Panc1 (cell line): ENCODE results near the gene AKAP7. TPM values are rescaled to one million over a fixed set of nuclear protein-coding genes. Genes with fewer than 3 reads are reported as not detected.

Experiments used
- ATAC-seq: fragments of 200-7000 bp; cut with Tn5 transposase; 2 replicates; pipeline ENCODE4 v1.9.1; 2020; ENCODE audit warnings: mild to moderate bottlenecking, moderate library complexity
- BruUV-seq: library from RNA; stranded (reverse); fragments of 400-500 nt; replicated peaks from 2 replicates; lab custom pipeline; 2021; lab: Mats Ljungman, UMichigan
- CTCF ChIA-PET: fragments of 300-600 bp; sonication (Branson Sonifier 250); formaldehyde crosslinking; loops from one replicate; lab custom pipeline; 2022; ENCODE audit warnings: antibody characterized with exemption; lab: Charles Lee
- POLR2A ChIA-PET: fragments of 300-600 bp; sonication (Branson Sonifier 250); formaldehyde crosslinking; loops from one replicate; lab custom pipeline; 2022; ENCODE audit warnings: antibody characterized with exemption; lab: Charles Lee
- DNase-seq: peaks from one replicate; pipeline ENCODE4 v3.0.0-alpha.2; 2010; ENCODE audit warnings: low read depth, low spot score
- H3K27ac ChIP-seq: 2 replicates; pipeline ENCODE4 v1.5.1; 2011; ENCODE audit warnings: mild to moderate bottlenecking, low read length, inconsistent platforms
- H3K27me3 ChIP-seq: fragments of 200-500 bp; sonication (Bioruptor generic); 2 replicates; pipeline ENCODE4 v1.6.0; 2014; ENCODE audit warnings: low read length, inconsistent platforms; ENCODE audit not compliant: control insufficient read depth, insufficient read depth
- H3K36me3 ChIP-seq: fragments of 200-500 bp; sonication (Bioruptor generic); 2 replicates; pipeline ENCODE4 v1.5.1; 2014; ENCODE audit warnings: inconsistent platforms, mild to moderate bottlenecking, low read length, moderate library complexity; ENCODE audit not compliant: control insufficient read depth, insufficient read depth
- H3K4me1 ChIP-seq: 2 replicates; pipeline ENCODE4 v1.5.1; 2011; ENCODE audit warnings: inconsistent platforms, mild to moderate bottlenecking, low read length, moderate library complexity; ENCODE audit not compliant: control insufficient read depth, insufficient read depth
- H3K4me3 ChIP-seq, 2 experiments: 2 replicates each; pipeline ENCODE4 v1.5.1; 2011 to 2012; ENCODE audit warnings: low read depth in 2 of 2, low read length in 2 of 2, mild to moderate bottlenecking in 2 of 2, inconsistent platforms in 1 of 2, moderate library complexity in 1 of 2
- H3K9me3 ChIP-seq: fragments of 200-500 bp; sonication (Bioruptor generic); 2 replicates; pipeline ENCODE4 v1.5.1; 2014; ENCODE audit warnings: low read depth, mild to moderate bottlenecking, inconsistent platforms, low read length, moderate library complexity; ENCODE audit not compliant: control insufficient read depth, insufficient read depth
- POLR2AphosphoS5 ChIP-seq: IDR thresholded peaks from 2 replicates; pipeline ENCODE4 v1.6.1; 2012; ENCODE audit warnings: mild to moderate bottlenecking, low read depth, low read length, moderate library complexity
- SIN3A ChIP-seq: IDR thresholded peaks from 2 replicates; pipeline ENCODE4 v1.6.1; 2012; ENCODE audit warnings: low read depth, mild to moderate bottlenecking, low read length, moderate library complexity, borderline replicate concordance; ENCODE audit not compliant: insufficient read depth
- TCF7L2 ChIP-seq: IDR thresholded peaks from 2 replicates; pipeline ENCODE4 v1.6.1; 2011; ENCODE audit warnings: mild to moderate bottlenecking, low read depth, low read length, inconsistent platforms
- in situ Hi-C: cut with HindIII; loops from 2 replicates; pipeline ENCODE4 v1.10.0; 2016; ENCODE audit warnings: low sequenced_read_pairs, low pct_unique_long_range_greater_than_20kb
- intact Hi-C: fragments of 100-400 bp; cut with micrococcal nuclease; formaldehyde crosslinking; loops from one replicate; pipeline ENCODE4 v1.10.0; 2022; ENCODE audit not compliant: unreplicated experiment
- total RNA-seq: library from RNA; stranded (reverse); gene quantifications from one replicate; pipeline ENCODE4 v1.2.1, GENCODE V29; 2021; ENCODE audit not compliant: unreplicated experiment
- TF ChIP-seq, protein P1 (sequence below): fragments of 450-650 bp; IDR thresholded peaks from 2 replicates; pipeline ENCODE4 v1.5.1; 2017; ENCODE audit warnings: mild to moderate bottlenecking
- TF ChIP-seq, protein P2 (sequence below), 2 experiments: IDR thresholded peaks; 2 replicates each; pipeline ENCODE4 v1.6.1; 2011 to 2012; ENCODE audit warnings: low read depth in 2 of 2, control low read depth in 1 of 2, low read length in 1 of 2, mild to moderate bottlenecking in 1 of 2, moderate library complexity in 1 of 2; ENCODE audit not compliant: insufficient read depth in 1 of 2

Gene AKAP7
- total RNA-seq, 1 experiment from 2014 or later: 3.2 TPM

DNA sequence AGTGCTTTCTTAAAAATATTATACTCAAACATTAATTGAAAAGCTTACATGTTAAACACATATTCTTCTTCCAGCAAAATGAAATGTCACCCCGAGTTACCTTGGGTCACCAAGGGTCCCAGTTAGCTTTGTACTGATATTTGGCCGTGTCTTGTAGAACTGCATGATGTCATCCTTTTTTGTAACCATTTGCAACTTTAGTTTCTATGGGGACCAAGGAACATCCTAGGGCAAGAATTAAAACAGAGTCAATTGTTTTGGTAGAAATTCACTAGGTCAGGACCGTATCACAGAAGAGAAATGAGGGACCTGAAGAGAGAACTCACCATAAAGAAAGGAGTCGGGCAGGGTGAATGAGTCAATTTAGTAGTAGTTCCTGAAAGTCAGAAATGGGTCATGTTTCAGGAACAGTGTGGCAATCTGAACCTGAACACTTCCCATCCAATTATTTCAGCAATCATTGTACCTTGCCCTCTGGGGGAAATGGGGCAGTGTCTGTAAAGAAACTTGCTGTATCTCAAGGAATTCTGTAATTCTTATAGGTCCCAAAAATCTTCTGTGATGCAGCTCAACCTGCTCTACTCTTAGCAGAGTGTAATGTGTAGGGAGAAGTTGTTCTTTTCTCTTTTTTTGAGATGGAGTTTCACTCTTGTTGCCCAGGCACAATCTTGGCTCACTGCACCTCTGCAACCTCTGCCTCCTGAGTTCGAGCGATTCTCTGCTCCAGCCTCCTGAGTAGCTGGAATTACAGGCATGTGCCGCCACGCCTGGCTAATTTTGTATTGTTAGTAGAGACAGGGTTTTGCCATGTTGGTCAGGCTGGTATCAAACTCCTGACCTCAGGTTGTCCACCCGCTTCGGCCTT is 5.3 kb upstream of the AKAP7 start:
- ChIA-PET POLR2A (no interaction called here), CTCF (no interaction called here)
- Histone ChIP-seq H3K27ac (no peak overlapping the region), H3K4me3 (no peak overlapping the region), H3K27me3 (no peaks in the 10 kb centered on the region), H3K4me1 (peaks cover 7% of the 10 kb centered on the region), H3K9me3 (no peaks in the 10 kb centered on the region), H3K36me3 (no peaks in the 10 kb centered on the region)
- ATAC-seq: no peak
- BruUV-seq: no TSS peak
- in situ Hi-C loops: no loop called here
- no peak for DNase-seq
- TF ChIP-seq POLR2AphosphoS5: no peak
- intact Hi-C loops: no loop called here

DNA sequence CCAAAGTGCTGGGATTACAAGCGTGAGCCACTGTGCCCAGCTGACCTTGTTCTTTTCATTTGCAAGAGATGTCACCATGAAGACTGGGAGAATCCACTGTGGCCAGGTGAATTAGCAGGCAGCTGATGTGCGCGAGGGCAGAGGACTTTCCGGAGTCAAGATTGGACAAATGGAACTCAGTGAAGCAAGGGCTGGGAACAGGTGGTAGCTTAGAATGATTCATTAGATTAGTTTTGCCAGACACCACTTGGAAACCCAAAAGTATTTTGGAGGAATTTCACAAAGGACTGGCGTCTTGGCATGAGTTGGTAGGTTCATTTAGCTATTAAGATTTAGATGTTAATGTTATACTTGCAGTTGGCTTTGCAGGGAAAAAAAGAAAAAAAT is 4.7 kb upstream of the AKAP7 start:
- Histone ChIP-seq H3K27ac (no peak overlapping the region), H3K4me3 (no peak overlapping the region), H3K9me3 (no peaks in the 10 kb centered on the region), H3K36me3 (no peaks in the 10 kb centered on the region), H3K4me1 (peaks cover 7% of the 10 kb centered on the region), H3K27me3 (no peaks in the 10 kb centered on the region)
- in situ Hi-C loops (no loop called here), intact Hi-C loops (no loop called here)
- ChIA-PET CTCF (no interaction called here), POLR2A (no interaction called here)
- TF ChIP-seq SIN3A (no peak), POLR2AphosphoS5 (no peak), TCF7L2 (no peak)
- TF ChIP-seq, protein P1, sequence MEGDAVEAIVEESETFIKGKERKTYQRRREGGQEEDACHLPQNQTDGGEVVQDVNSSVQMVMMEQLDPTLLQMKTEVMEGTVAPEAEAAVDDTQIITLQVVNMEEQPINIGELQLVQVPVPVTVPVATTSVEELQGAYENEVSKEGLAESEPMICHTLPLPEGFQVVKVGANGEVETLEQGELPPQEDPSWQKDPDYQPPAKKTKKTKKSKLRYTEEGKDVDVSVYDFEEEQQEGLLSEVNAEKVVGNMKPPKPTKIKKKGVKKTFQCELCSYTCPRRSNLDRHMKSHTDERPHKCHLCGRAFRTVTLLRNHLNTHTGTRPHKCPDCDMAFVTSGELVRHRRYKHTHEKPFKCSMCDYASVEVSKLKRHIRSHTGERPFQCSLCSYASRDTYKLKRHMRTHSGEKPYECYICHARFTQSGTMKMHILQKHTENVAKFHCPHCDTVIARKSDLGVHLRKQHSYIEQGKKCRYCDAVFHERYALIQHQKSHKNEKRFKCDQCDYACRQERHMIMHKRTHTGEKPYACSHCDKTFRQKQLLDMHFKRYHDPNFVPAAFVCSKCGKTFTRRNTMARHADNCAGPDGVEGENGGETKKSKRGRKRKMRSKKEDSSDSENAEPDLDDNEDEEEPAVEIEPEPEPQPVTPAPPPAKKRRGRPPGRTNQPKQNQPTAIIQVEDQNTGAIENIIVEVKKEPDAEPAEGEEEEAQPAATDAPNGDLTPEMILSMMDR: no peak
- TF ChIP-seq, protein P2, sequence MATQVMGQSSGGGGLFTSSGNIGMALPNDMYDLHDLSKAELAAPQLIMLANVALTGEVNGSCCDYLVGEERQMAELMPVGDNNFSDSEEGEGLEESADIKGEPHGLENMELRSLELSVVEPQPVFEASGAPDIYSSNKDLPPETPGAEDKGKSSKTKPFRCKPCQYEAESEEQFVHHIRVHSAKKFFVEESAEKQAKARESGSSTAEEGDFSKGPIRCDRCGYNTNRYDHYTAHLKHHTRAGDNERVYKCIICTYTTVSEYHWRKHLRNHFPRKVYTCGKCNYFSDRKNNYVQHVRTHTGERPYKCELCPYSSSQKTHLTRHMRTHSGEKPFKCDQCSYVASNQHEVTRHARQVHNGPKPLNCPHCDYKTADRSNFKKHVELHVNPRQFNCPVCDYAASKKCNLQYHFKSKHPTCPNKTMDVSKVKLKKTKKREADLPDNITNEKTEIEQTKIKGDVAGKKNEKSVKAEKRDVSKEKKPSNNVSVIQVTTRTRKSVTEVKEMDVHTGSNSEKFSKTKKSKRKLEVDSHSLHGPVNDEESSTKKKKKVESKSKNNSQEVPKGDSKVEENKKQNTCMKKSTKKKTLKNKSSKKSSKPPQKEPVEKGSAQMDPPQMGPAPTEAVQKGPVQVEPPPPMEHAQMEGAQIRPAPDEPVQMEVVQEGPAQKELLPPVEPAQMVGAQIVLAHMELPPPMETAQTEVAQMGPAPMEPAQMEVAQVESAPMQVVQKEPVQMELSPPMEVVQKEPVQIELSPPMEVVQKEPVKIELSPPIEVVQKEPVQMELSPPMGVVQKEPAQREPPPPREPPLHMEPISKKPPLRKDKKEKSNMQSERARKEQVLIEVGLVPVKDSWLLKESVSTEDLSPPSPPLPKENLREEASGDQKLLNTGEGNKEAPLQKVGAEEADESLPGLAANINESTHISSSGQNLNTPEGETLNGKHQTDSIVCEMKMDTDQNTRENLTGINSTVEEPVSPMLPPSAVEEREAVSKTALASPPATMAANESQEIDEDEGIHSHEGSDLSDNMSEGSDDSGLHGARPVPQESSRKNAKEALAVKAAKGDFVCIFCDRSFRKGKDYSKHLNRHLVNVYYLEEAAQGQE (IDR thresholded peaks at IDR 0.05; ENCODE audit: insufficient read depth in 1 of 2, low read depth in 2 of 2, low read length in 1 of 2): no peak
- no peak for DNase-seq
- BruUV-seq: no TSS peak
- ATAC-seq: no peak

DNA sequence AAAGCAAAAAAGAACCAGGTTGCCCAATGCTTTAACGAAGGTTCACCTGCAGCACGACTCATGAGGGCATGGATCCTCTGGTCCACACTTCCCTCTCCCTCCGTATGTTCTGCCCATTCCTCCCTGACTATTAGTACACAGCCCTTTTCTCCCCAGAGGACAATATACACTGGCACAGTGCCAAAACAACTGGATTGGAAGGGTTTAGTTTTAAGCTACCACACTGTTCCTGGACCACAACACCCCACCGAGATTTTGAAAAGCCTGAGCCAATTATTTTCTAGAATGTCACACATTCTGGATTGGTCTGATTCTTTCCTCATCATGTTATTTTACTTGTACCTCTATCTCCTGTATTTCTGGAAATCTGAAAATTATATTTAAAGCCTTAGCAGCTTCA is 2.9 kb upstream of the AKAP7 start:
- POLR2A ChIA-PET: no interaction called here
- CTCF ChIA-PET: no interaction called here
- TF ChIP-seq TCF7L2 (no peak), POLR2AphosphoS5 (no peak), SIN3A (no peak)
- TF ChIP-seq, protein P1: no peak
- TF ChIP-seq, protein P2 (IDR thresholded peaks at IDR 0.05; ENCODE audit: insufficient read depth in 1 of 2, low read depth in 2 of 2, low read length in 1 of 2): no peak
- intact Hi-C loops (no loop called here), in situ Hi-C loops (no loop called here)
- DNase-seq (no peak), ATAC-seq (no peak)
- H3K9me3 ChIP-seq: no peaks in the 10 kb centered on the region
- no peak overlapping the region for H3K27ac ChIP-seq
- H3K36me3 ChIP-seq: no peaks in the 10 kb centered on the region
- H3K4me3 ChIP-seq: no peak overlapping the region
- H3K4me1 ChIP-seq: peaks cover 18% of the 10 kb centered on the region
- H3K27me3 ChIP-seq: no peaks in the 10 kb centered on the region
- no TSS peak for BruUV-seq
